Coronary artery (tissue), 2 donors: ENCODE results near the gene MDFIC.
A peak's percentile ranks its signal among the peaks of the same experiment; 100 is the strongest.

Experiments
- DNase-seq: peaks from one replicate; pipeline ENCODE4 v3.0.0-alpha.2; 2017; ENCODE audit warnings: low spot score
- H3K27ac ChIP-seq, 2 donors: fragments of 200-600 bp; sonication (generic); one replicate each; pipeline ENCODE4 v1.5.1; 2016 to 2019
- H3K4me3 ChIP-seq: fragments of 200-600 bp; sonication (generic); 2 replicates; pipeline ENCODE4 v1.5.1; 2016; ENCODE audit warnings: mild to moderate bottlenecking, moderate library complexity
- CTCF ChIP-seq: fragments of 200-600 bp; sonication (generic); IDR thresholded peaks from one replicate; pipeline ENCODE4 v1.5.1; 2019; ENCODE audit warnings: antibody characterized with exemption

Gene MDFIC

GRCh38 chr7:115052706-115053105 lies 130.8 kb downstream of the MDFIC start:
- no peak for DNase-seq
- no peak overlapping the region for H3K4me3 ChIP-seq
- no peak for TF ChIP-seq CTCF
- no peak overlapping the region for H3K27ac ChIP-seq

GRCh38 chr7:115054478-115055065 lies 132.7 kb downstream of the MDFIC start:
- no peak for TF ChIP-seq CTCF
- H3K27ac ChIP-seq: no peak overlapping the region
- H3K4me3 ChIP-seq: no peak overlapping the region
- no peak for DNase-seq

- no peak for DNase-seq
- no peak for TF ChIP-seq CTCF
- Histone ChIP-seq H3K27ac (no peak overlapping the region), H3K4me3 (no peak overlapping the region)
Measured at GRCh38 chr7:115056019-115056418, 134.1 kb downstream of the MDFIC start.

- Histone ChIP-seq H3K4me3 (no peak overlapping the region), H3K27ac (no peak overlapping the region)
- TF ChIP-seq CTCF: no peak
- no peak for DNase-seq
Measured at GRCh38 chr7:115058726-115059125, 136.8 kb downstream of the MDFIC start.

- no peak for DNase-seq
- TF ChIP-seq CTCF: no peak
- no peak overlapping the region for H3K27ac ChIP-seq
Measured at GRCh38 chr7:115059321-115059720, 137.4 kb downstream of the MDFIC start.

GRCh38 chr7:115060095-115060870 lies 138.4 kb downstream of the MDFIC start:
- Histone ChIP-seq H3K27ac (peak overlapping the region in 1 of 2 donors; percentile 65), H3K4me3 (no peak overlapping the region)
- no peak for TF ChIP-seq CTCF
- DNase-seq: no peak

More at GRCh38 chr7:115059321-115059720, 137.4 kb downstream of the MDFIC start:
- H3K4me3 ChIP-seq: no peak overlapping the region

GRCh38 chr7:115066050-115066449 lies 144.2 kb downstream of the MDFIC start:
- TF ChIP-seq CTCF: no peak
- no peak for DNase-seq

More at GRCh38 chr7:115066050-115066449, 144.2 kb downstream of the MDFIC start:
- Histone ChIP-seq H3K27ac (no peak overlapping the region), H3K4me3 (no peak overlapping the region)
